OCI-LY7 (cell line): ENCODE measurements around the gene PRSS38. TPM values are rescaled to one million over a fixed set of nuclear protein-coding genes. Genes with fewer than 3 reads are reported as not detected.

ENCODE experiments used
- BruUV-seq: library from RNA; stranded (reverse); fragments of 400-500 nt; replicated peaks from 2 replicates; lab custom pipeline; 2021; lab: Mats Ljungman, UMichigan
- CTCF ChIA-PET: fragments of 300-600 bp; sonication (Branson Sonifier 250); formaldehyde crosslinking; loops from one replicate; lab custom pipeline; 2022; ENCODE audit warnings: antibody characterized with exemption; ENCODE audit not compliant: unreplicated experiment; lab: Charles Lee
- POLR2A ChIA-PET: fragments of 300-600 bp; sonication (Branson Sonifier 250); formaldehyde crosslinking; loops from one replicate; lab custom pipeline; 2022; ENCODE audit warnings: antibody characterized with exemption; lab: Charles Lee
- DNase-seq: peaks from one replicate; pipeline ENCODE4 v3.0.0-alpha.2; 2015; ENCODE audit warnings: low spot score
- H2AFZ ChIP-seq: fragments of 200-600 bp; sonication (generic), shearing (Covaris generic); 2 replicates; pipeline ENCODE4 v1.6.1; 2014; ENCODE audit warnings: mild to moderate bottlenecking, antibody characterized with exemption, low read length, moderate library complexity
- H3K27ac ChIP-seq: fragments of 200-600 bp; sonication (generic); 2 replicates; pipeline ENCODE4 v1.5.1; 2014; ENCODE audit warnings: mixed run types, low read depth, mild to moderate bottlenecking, moderate library complexity, low read length, inconsistent platforms; ENCODE audit not compliant: poor library complexity, severe bottlenecking
- H3K36me3 ChIP-seq: fragments of 200-600 bp; sonication (generic); 2 replicates; pipeline ENCODE4 v1.6.1; 2014; ENCODE audit warnings: mild to moderate bottlenecking, antibody characterized with exemption, low read length, moderate library complexity, mixed read lengths; ENCODE audit not compliant: insufficient read depth
- H3K4me1 ChIP-seq: fragments of 200-600 bp; sonication (generic); 2 replicates; pipeline ENCODE4 v1.5.1; 2014; ENCODE audit warnings: mild to moderate bottlenecking, low read length; ENCODE audit not compliant: insufficient read depth, poor library complexity, severe bottlenecking
- H3K4me2 ChIP-seq: fragments of 200-600 bp; sonication (generic); 2 replicates; pipeline ENCODE4 v1.6.1; 2014; ENCODE audit warnings: mild to moderate bottlenecking, low read length
- H3K4me3 ChIP-seq: fragments of 200-600 bp; sonication (generic); 2 replicates; pipeline ENCODE4 v1.5.1; 2014; ENCODE audit warnings: mild to moderate bottlenecking, low read depth, low read length; ENCODE audit not compliant: poor library complexity, severe bottlenecking
- H3K79me2 ChIP-seq: fragments of 200-600 bp; sonication (generic); 2 replicates; pipeline ENCODE4 v1.6.1; 2016; ENCODE audit warnings: low read depth, mild to moderate bottlenecking, low read length, moderate library complexity, mixed read lengths; ENCODE audit not compliant: insufficient read depth
- H3K9me2 ChIP-seq: fragments of 200-600 bp; sonication (generic); 2 replicates; pipeline ENCODE4 v1.6.1; 2016; ENCODE audit warnings: mild to moderate bottlenecking, low read length, mixed read lengths; ENCODE audit not compliant: insufficient read depth
- H3K9me3 ChIP-seq: fragments of 200-600 bp; sonication (generic); 2 replicates; pipeline ENCODE4 v1.6.1; 2014; ENCODE audit warnings: mild to moderate bottlenecking, mixed run types, low read length, mixed read lengths
- H4K20me1 ChIP-seq: fragments of 200-600 bp; sonication (generic); 2 replicates; pipeline ENCODE4 v1.6.1; 2014; ENCODE audit warnings: mild to moderate bottlenecking, antibody characterized with exemption, low read length, moderate library complexity, mixed read lengths; ENCODE audit not compliant: insufficient read depth
- CTCF ChIP-seq: fragments of 200-600 bp; sonication (generic); conservative IDR thresholded peaks from 2 replicates; pipeline ENCODE4 v1.5.1; 2014; ENCODE audit warnings: mild to moderate bottlenecking, antibody characterized with exemption, low read length, moderate library complexity, mixed read lengths
- EZH2phosphoT487 ChIP-seq: fragments of 200-600 bp; sonication (generic); IDR thresholded peaks from 2 replicates; pipeline ENCODE4 v1.6.1; 2018; ENCODE audit warnings: low read depth, borderline replicate concordance, mild to moderate bottlenecking, mixed run types, antibody characterized with exemption, low read length, moderate library complexity, mixed read lengths
- intact Hi-C: fragments of 100-400 bp; cut with micrococcal nuclease; formaldehyde crosslinking; loops from one replicate; pipeline ENCODE4 v1.10.0; 2022; ENCODE audit not compliant: unreplicated experiment
- total RNA-seq, 2 experiments: library from RNA; depleted of rRNA in 1 of 2; stranded (reverse); fragments of >200 nt in 1 of 2; shearing (Covaris generic) in 1 of 2; gene quantifications; 2 replicates each; pipeline ENCODE4 v1.2.3, GENCODE V29; 2014 to 2022

Gene PRSS38
- total RNA-seq, 2 experiments from 2014 or later: not detected

GRCh38 chr1:227893949-227894721 is 78.7 kb downstream of the PRSS38 start:
- H3K79me2 ChIP-seq: no peaks in the 10 kb centered on the region
- no peak for DNase-seq
- H4K20me1 ChIP-seq: no peaks in the 10 kb centered on the region
- no peaks in the 10 kb centered on the region for H3K9me3 ChIP-seq
- POLR2A ChIA-PET: no interaction called here
- no peaks in the 10 kb centered on the region for H3K9me2 ChIP-seq
- H3K4me2 ChIP-seq: no peak overlapping the region
- intact Hi-C loops: no loop called here
- no peaks in the 10 kb centered on the region for H3K36me3 ChIP-seq
- no peak for TF ChIP-seq EZH2phosphoT487
- CTCF ChIA-PET: no interaction called here
- H3K27ac ChIP-seq: no peak overlapping the region
- BruUV-seq: no TSS peak
- no peaks in the 10 kb centered on the region for H3K4me1 ChIP-seq
- H3K4me3 ChIP-seq: no peak overlapping the region
- no peak overlapping the region for H2AFZ ChIP-seq

GRCh38 chr1:227894831-227895451 is 79.5 kb downstream of the PRSS38 start:
- Histone ChIP-seq H3K27ac (no peak overlapping the region), H3K36me3 (no peaks in the 10 kb centered on the region), H3K4me2 (no peak overlapping the region), H3K9me3 (no peaks in the 10 kb centered on the region), H3K79me2 (no peaks in the 10 kb centered on the region), H3K4me3 (no peak overlapping the region), H3K9me2 (no peaks in the 10 kb centered on the region), H4K20me1 (no peaks in the 10 kb centered on the region), H2AFZ (no peak overlapping the region), H3K4me1 (no peaks in the 10 kb centered on the region)
- intact Hi-C loops: no loop called here
- TF ChIP-seq CTCF: no peak
- TF ChIP-seq EZH2phosphoT487: no peak
- ChIA-PET CTCF (no interaction called here), POLR2A (no interaction called here)
- no TSS peak for BruUV-seq
- no peak for DNase-seq

Other genes starting within 250 kb of the PRSS38 start
- gene JMJD4, start 80.4 kb upstream of the PRSS38 start, total RNA-seq (2014; rRNA removed; shearing (Covaris generic)): 37.5 and 41.8 TPM in 2 replicates
- gene JMJD4, start 80.4 kb upstream of the PRSS38 start, total RNA-seq (2022): 27.8 and 28.2 TPM in 2 replicates
- 35.0 and 44.2 TPM in 2 replicates for gene SNAP47, start 80.2 kb upstream of the PRSS38 start, total RNA-seq (2014; rRNA removed; shearing (Covaris generic))
- 25.2 and 29.8 TPM in 2 replicates for gene SNAP47, start 80.2 kb upstream of the PRSS38 start, total RNA-seq (2022)
- gene WNT9A, start 132.3 kb downstream of the PRSS38 start, total RNA-seq (2014; rRNA removed; shearing (Covaris generic)): not detected in 2 replicates
- not detected in 2 replicates for gene WNT9A, start 132.3 kb downstream of the PRSS38 start, total RNA-seq (2022)
- gene WNT3A, start 191.3 kb downstream of the PRSS38 start, total RNA-seq (2014; rRNA removed; shearing (Covaris generic)): not detected in 2 replicates
- gene WNT3A, start 191.3 kb downstream of the PRSS38 start, total RNA-seq (2022): not detected in 2 replicates